ENCODE data around the gene SLC37A1. TPM values are rescaled to one million over a fixed set of nuclear protein-coding genes. Genes with fewer than 3 reads are reported as not detected.

SLC37A1 gene
- total RNA-seq, 2 experiments from 2014 or later, result 12.8 to 14.9 TPM

DNA sequence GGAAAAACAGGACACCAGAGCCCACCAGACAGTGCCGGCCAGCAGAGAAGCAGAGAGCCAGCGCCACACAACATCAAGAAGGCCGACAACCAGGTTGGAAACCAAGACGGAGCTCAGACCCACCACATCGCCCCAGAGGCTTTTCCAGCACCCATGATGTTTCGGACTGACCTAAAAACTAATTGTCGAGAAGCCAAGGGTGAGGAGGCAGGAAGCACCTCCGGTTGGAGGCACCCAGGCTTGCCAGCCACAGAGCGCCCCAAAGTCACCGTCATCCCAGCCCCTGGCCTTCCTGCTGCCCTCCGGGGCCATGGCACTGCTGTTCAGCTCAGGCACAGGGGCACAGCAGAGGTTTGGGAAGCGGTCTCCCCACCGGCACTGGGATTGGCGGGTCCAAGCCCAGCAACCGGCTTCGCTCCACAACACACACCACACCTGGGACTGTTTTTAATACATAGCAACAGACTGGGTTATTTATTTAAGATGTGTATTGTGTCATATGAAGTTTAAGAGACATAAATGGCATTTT is 67.2 kb downstream of the SLC37A1 start:
- TF ChIP-seq, protein P1, sequence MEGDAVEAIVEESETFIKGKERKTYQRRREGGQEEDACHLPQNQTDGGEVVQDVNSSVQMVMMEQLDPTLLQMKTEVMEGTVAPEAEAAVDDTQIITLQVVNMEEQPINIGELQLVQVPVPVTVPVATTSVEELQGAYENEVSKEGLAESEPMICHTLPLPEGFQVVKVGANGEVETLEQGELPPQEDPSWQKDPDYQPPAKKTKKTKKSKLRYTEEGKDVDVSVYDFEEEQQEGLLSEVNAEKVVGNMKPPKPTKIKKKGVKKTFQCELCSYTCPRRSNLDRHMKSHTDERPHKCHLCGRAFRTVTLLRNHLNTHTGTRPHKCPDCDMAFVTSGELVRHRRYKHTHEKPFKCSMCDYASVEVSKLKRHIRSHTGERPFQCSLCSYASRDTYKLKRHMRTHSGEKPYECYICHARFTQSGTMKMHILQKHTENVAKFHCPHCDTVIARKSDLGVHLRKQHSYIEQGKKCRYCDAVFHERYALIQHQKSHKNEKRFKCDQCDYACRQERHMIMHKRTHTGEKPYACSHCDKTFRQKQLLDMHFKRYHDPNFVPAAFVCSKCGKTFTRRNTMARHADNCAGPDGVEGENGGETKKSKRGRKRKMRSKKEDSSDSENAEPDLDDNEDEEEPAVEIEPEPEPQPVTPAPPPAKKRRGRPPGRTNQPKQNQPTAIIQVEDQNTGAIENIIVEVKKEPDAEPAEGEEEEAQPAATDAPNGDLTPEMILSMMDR (IDR thresholded peaks at IDR 0.05), result no peak
- no peak overlapping the region for H3K27ac Mint-ChIP-seq

DNA sequence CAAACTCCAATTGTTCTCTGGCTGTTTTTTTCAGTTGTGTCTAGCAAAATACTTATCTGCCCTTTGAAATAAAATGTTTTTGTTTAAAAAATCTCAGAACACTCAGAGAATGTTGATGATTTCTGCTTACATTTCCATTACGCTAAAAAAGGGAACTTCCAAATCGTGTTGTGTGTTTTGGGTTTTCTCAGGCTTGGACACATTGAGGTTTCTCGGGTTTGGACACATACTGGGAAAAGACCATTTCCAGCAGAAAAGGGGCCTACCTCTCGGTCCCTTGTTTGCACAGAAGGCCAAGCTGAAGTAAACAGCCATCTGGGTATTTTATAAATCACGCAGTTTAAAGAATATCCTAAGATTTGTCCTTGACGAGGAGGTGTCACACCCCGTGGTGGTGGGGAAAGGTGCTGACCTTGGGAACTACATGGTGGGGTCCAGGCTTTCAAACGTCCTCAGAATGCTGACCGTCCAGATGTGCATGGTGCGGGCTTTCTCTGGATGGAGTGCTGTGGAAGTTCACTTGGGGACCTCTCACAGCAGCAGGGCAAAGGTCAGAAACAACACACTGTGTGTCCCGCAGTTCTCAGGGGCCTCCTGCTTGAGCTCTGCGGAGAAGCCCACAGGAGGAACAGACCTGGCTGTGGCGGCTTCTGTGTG is 67.8 kb downstream of the SLC37A1 start:
- intact Hi-C loops (cut with micrococcal nuclease), result no loop called here
- no peak for DNase-seq
- POLR2A ChIA-PET, result no interaction called here

More for the DNA sequence above, 67.2 kb downstream of the SLC37A1 start:
- ATAC-seq (no peak), DNase-seq (no peak)
- POLR2A ChIA-PET, result no interaction called here
- peaks cover 11% of the 10 kb centered on the region for H3K9me3 Mint-ChIP-seq
- H3K36me3 Mint-ChIP-seq (ENCODE audit: low read depth), result peaks cover 10% of the 10 kb centered on the region
- CTCF ChIA-PET, result no interaction called here
- no peak overlapping the region for H3K4me3 Mint-ChIP-seq
- no peaks in the 10 kb centered on the region for H3K27me3 Mint-ChIP-seq
- H3K4me1 Mint-ChIP-seq (ENCODE audit: low read depth), result no peaks in the 10 kb centered on the region
- intact Hi-C loops (cut with micrococcal nuclease), result no loop called here

DNA sequence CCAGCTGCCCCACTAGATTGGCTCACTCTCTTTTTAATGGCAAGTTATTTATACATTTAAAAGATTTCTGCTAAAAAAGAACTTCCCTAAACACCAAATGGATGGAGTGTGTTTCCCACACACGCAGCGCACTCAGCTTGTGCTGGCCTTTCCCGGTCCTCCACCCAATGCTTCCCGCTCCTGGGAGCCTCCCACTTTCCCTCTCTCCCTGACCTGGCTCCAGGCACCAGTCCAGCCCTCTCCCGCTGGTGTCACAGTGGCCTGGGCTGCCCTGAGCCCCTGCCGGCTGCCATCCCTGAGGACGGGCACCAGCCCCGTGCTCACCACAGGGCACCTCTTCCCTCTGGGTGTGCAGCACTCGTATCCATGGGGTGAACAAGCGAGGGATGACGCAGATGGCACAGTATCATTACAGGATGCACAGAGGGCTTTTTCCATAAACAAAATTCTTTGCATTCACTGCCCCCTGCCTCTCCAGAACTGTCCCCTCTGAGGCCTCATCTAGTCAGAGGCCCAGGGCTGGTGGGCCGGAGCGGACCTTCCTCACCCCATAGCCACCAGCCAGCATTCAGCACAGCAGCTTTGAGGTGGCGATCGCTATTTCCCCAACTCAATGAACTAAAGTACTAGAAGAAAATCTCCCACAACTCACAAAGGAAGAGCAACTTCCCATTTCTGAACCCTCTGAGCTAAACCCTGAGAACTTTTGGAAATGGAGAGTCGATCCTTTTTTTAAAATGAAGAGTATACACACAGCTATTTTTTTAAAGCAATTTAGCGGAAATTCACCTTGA is 68.5 kb downstream of the SLC37A1 start:
- Mint-ChIP-seq H3K27ac (no peak overlapping the region), H3K4me1 (ENCODE audit: low read depth) (no peaks in the 10 kb centered on the region), H3K4me3 (no peak overlapping the region), H3K36me3 (ENCODE audit: low read depth) (no peaks in the 10 kb centered on the region), H3K9me3 (no peaks in the 10 kb centered on the region), H3K27me3 (no peaks in the 10 kb centered on the region)
- ATAC-seq, result no peak
- CTCF ChIA-PET, result interaction anchor here (0.6 to 3.3 kb wide), 4 partner anchors 11 to 238 kb away, joined by 3 to 28 read pairs (median 5); no protein-coding TSS in a partner anchor
- DNase-seq, result no peak
- TF ChIP-seq, protein P1 (IDR thresholded peaks at IDR 0.05), result no peak
- intact Hi-C loops (cut with micrococcal nuclease), result no loop called here
- POLR2A ChIA-PET, result no interaction called here

More for the DNA sequence above, 67.8 kb downstream of the SLC37A1 start:
- ATAC-seq, result no peak
- CTCF ChIA-PET, result interaction anchor here (3.3 kb wide), 1 partner anchor 12 kb away, joined by 28 read pairs; no protein-coding TSS in a partner anchor
- H3K27me3 Mint-ChIP-seq, result no peaks in the 10 kb centered on the region
- TF ChIP-seq, protein P1 (IDR thresholded peaks at IDR 0.05), result no peak
- peaks cover 5% of the 10 kb centered on the region for H3K36me3 Mint-ChIP-seq (ENCODE audit: low read depth)
- no peak overlapping the region for H3K4me3 Mint-ChIP-seq
- no peak overlapping the region for H3K27ac Mint-ChIP-seq
- H3K9me3 Mint-ChIP-seq, result peaks cover 5% of the 10 kb centered on the region
- no peaks in the 10 kb centered on the region for H3K4me1 Mint-ChIP-seq (ENCODE audit: low read depth)

DNA sequence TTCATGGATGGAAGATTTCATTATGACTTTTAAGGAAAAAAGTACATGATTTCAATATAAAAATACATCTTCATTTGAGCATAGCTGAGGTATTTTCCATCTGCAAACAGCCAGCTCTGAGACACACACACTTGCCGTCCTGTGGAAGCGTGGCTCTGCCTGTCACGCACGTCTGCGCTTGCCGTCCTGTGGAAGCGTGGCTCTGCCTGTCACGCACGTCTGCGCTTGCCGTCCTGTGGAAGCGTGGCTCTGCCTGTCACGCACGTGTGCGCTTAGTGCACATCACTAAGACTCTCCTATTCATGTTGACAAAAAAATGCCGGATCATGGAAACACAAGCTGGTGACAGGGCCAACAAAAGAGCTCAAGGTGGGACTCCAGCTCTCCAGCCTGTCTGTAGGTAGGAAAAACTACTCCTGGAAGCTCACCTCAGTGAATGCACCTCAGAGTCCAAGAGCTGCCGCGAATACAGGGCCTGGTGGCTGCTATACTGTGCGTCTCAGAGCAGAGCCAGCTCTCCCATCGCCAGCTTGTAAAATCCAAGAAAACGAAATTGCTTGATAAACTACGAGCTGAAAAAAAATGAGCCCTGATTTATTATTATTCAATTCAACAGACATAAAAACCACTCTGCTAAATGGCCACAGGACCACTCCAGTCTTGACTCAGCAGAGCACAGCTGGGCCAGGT is 69.3 kb downstream of the SLC37A1 start:
- Mint-ChIP-seq H3K9me3 (no peaks in the 10 kb centered on the region), H3K27ac (no peak overlapping the region), H3K4me3 (no peak overlapping the region), H3K4me1 (ENCODE audit: low read depth) (no peaks in the 10 kb centered on the region), H3K36me3 (ENCODE audit: low read depth) (no peaks in the 10 kb centered on the region), H3K27me3 (no peaks in the 10 kb centered on the region)
- no peak for ATAC-seq
- ChIA-PET POLR2A (no interaction called here), CTCF (interaction anchor here (0.6 to 3.3 kb wide), 5 partner anchors 10 to 237 kb away, joined by 3 to 28 read pairs (median 4); no protein-coding TSS in a partner anchor)
- no peak for DNase-seq
- TF ChIP-seq, protein P1 (IDR thresholded peaks at IDR 0.05), result no peak
- intact Hi-C loops (cut with micrococcal nuclease), result no loop called here
